Measurements from ENCODE around the gene OR10R2. TPM values are rescaled to one million over a fixed set of nuclear protein-coding genes. Genes with fewer than 3 reads are reported as not detected.

The OR10R2 gene
- total RNA-seq, 1 experiment from 2014 or later, result not detected

DNA sequence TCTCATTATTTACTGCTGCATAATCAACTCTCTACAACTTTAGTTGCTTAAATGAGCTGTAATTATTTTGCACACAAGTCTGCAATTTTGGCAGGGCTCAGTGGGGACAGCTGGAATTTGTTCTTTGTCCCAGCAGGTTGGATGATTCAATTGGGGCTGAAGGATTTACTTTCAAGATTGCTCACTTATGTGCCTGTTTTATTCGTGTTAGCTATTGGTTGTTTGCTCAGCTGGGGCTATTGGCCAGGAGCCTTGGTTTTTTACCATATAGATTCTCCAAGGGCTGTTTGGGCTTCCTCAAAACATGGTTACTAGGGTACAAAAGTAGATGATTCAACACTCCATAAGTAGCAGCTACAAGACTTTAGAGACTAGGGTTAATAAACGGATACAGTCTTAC lies 13.4 kb downstream of the OR10R2 start:
- ChIA-PET RAD21 (ENCODE audit: low non-redundant PET in 1 of 2, low total read pairs in 2 of 2, uncharacterized antibody in 2 of 2, unreplicated experiment in 2 of 2) (no interaction called here), CTCF (no interaction called here), POLR2A (no interaction called here)
- no peaks in the 10 kb centered on the region for H3K79me2 ChIP-seq (ENCODE audit: insufficient read depth, low read length)
- H3K27me3 ChIP-seq (ENCODE audit: insufficient read depth, low read length), result no peaks in the 10 kb centered on the region
- TF ChIP-seq, protein P1, sequence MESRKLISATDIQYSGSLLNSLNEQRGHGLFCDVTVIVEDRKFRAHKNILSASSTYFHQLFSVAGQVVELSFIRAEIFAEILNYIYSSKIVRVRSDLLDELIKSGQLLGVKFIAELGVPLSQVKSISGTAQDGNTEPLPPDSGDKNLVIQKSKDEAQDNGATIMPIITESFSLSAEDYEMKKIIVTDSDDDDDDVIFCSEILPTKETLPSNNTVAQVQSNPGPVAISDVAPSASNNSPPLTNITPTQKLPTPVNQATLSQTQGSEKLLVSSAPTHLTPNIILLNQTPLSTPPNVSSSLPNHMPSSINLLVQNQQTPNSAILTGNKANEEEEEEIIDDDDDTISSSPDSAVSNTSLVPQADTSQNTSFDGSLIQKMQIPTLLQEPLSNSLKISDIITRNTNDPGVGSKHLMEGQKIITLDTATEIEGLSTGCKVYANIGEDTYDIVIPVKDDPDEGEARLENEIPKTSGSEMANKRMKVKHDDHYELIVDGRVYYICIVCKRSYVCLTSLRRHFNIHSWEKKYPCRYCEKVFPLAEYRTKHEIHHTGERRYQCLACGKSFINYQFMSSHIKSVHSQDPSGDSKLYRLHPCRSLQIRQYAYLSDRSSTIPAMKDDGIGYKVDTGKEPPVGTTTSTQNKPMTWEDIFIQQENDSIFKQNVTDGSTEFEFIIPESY (IDR thresholded peaks at IDR 0.05; ENCODE audit: extremely low read depth, insufficient replicate concordance, low read length), result no peak
- TF ChIP-seq ZNF274 (IDR thresholded peaks at IDR 0.05; ENCODE audit: low read depth, low read length) (no peak), EZH2 (IDR thresholded peaks at IDR 0.05) (no peak), CEBPB (IDR thresholded peaks at IDR 0.05; ENCODE audit: low read depth) (no peak), EGR1 (IDR thresholded peaks at IDR 0.05; ENCODE audit: low read depth) (no peak), RAD21 (IDR thresholded peaks at IDR 0.05; ENCODE audit: low read depth) (no peak), FOSL1 (IDR thresholded peaks at IDR 0.05; ENCODE audit: low read depth) (no peak), EZH2phosphoT487 (IDR thresholded peaks at IDR 0.05; ENCODE audit: borderline replicate concordance) (no peak), ELF1 (IDR thresholded peaks at IDR 0.05; ENCODE audit: borderline replicate concordance, low read depth) (no peak), SRF (IDR thresholded peaks at IDR 0.05; ENCODE audit: low read depth) (no peak), ZFX (IDR thresholded peaks at IDR 0.05) (no peak), SIN3A (IDR thresholded peaks at IDR 0.05; ENCODE audit: low read depth) (no peak)
- TF ChIP-seq, protein P2, sequence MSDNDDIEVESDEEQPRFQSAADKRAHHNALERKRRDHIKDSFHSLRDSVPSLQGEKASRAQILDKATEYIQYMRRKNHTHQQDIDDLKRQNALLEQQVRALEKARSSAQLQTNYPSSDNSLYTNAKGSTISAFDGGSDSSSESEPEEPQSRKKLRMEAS (IDR thresholded peaks at IDR 0.05), result no peak
- no peaks in the 10 kb centered on the region for H3K9me2 ChIP-seq (ENCODE audit: insufficient read depth)
- H3K9me3 ChIP-seq (ENCODE audit: control insufficient read depth in 1 of 2, insufficient read depth in 1 of 2, low read depth in 1 of 2, low read length in 2 of 2), result no peaks in the 10 kb centered on the region
- ATAC-seq (no peak), DNase-seq (ENCODE audit: low read depth, low spot score) (no peak)
- no peak overlapping the region for H3K27ac ChIP-seq (ENCODE audit: low read depth, low read length)
- no TSS peak for BruUV-seq (replicated peaks)
- intact Hi-C loops (cut with micrococcal nuclease), result no loop called here
- H3K36me3 ChIP-seq (ENCODE audit: control insufficient read depth in 1 of 2, insufficient read depth in 2 of 2, low read length in 2 of 2), result no peaks in the 10 kb centered on the region
- H3K4me3 ChIP-seq (replicated peaks in 1 of 2; ENCODE audit: low read depth in 1 of 2, low read length in 2 of 2), result no peak overlapping the region
- H4K20me1 ChIP-seq (ENCODE audit: insufficient read depth), result no peaks in the 10 kb centered on the region
- H2AFZ ChIP-seq (ENCODE audit: low read depth, low read length, poor library complexity, severe bottlenecking), result no peak overlapping the region
- no peak overlapping the region for H3K4me2 ChIP-seq (ENCODE audit: low read length)
- H3K4me1 ChIP-seq (ENCODE audit: control insufficient read depth in 1 of 2, insufficient read depth in 2 of 2, low read length in 2 of 2), result no peaks in the 10 kb centered on the region
- no peak overlapping the region for H3K9ac ChIP-seq (ENCODE audit: low read length)

Measured in HCT116 (cell line).